HG02884 (cell line): ENCODE data around the gene TRMT11.
"Not testable (repeated sequence)": the region's sequence is repeated elsewhere in the genome, so short reads cannot be mapped to it uniquely, and the experiment has no call there.

ENCODE experiments used
- ATAC-seq: cut with Tn5 transposase; IDR thresholded peaks from one replicate; pipeline ENCODE4 v1.9.1; 2021; ENCODE audit warnings: mild to moderate bottlenecking, moderate library complexity; ENCODE audit not compliant: unreplicated experiment

The TRMT11 gene

DNA sequence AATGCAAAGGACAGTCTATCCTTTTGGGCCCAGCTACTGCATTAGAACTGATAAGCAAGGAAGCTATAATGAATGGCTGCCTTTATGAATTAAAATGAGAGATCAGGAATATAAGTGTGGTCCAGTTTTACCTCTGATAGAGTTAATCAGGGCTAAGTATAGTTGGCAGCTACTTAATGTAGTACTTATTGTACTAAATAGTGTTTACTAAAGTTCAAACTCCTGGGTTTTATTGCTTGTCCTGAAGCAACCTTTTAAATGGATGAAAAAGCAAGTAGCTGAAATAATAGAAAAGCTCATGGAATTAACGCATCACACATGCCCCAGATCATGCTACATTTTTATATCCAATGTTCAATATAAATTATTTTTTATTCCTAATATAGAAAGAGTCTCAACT, 5.3 kb downstream of the TRMT11 start:
- ATAC-seq: no peak

DNA sequence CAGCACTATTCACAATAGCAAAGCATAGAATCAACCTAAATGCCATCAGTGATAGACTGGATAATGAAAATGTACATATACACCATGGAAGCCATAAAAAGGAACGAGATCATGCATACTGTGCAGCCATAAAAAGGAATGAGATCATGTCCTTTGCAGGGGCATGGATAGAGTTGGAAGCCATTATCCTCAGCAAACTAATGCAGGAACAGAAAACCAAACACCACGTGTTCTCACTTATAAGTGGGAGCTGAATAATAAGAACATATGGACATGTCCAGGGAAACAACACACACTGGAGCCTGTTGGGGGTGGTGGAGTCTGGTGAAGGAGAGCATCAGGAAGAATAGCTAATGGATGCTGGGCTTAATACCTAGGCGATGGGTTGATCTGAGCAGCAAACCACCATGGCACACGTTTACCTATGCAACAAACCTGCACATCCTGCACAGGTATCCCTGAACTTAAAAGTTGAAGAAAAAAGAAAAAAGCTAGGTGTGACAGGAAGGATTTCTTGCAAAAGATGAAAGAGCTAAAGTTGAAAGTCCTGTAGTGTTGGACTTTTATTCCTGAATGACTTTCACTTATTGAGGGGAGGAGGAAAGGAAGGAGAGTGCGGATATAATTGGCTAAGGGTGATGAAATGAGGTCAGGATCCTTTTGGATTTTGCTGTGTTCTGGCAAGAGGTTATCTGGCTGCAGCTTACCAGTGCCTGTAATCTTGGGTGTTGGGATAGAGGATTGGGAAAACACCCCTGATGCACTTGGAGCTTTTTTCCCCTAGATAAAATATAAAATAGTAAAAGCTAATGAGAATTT, 8.5 kb downstream of the TRMT11 start:
- ATAC-seq: no peak

DNA sequence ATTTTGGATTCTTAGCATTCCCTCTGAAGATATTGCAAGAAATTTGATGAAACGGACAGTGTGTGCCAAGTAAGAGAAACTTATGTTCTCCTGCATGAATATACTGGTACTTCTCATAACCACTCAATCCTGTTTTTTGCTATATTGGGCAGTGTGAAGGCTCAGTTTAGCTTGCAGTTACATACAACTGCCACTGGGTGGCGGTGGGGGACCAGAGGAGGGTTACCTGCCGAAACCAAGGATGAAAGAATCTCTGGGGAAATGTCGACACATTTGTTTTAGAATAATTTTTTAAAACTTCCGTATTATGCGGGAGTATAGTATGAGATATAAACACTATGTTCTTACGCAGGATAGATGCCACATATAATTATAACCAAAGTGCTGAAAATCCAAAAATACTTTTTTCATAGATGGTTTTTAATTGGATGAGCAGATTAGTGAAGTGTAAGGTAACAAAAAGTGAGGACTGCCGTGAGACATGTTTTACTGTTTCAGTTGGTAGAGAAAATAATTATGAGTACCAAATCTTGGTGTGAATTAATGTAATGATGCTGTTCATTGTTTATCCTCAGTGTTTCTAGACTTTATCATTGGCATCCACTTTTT, 9.7 kb downstream of the TRMT11 start:
- ATAC-seq: peak; percentile 94

DNA sequence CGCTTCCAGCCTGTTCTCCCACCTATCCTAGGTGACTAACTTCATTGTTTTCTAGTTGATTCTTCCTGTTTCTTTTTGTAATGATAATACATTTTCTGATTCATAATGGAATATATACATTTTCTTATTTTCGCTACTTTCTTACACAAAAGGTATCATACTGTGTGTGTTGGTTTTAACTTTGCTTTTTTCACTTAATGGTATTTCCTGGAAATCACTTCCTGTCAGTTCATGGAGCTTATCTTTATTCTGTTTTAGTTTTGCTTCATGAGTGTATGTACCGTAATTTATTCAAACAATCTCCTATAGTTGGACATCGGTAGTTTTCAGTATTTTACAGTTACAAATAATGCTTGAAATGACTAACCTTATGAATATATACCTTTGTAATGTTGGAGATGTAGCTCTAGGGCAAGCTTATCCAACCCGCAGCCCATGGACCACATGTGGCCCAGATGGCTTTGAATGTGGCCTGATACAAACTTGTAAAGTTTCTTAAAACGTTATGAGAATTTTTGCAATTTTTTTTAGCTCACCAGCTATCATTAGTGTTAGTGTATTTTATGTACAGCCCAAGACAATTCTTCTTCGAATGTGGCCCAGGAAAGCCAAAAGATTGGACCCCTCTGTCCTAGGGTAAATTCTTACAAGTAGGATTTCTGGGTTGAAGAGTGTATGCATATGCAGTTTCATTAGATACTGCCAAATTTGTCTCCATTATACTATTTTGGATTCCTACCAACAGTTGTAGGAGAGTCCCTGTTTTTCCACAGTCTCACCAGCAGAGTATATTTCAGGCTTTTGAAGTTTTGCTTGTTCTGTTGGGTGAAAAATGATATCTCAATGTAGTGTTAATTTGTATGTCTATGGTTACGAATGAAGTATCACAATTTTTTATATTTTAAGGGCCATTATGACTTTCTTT, 16.7 kb downstream of the TRMT11 start:
- no peak for ATAC-seq

DNA sequence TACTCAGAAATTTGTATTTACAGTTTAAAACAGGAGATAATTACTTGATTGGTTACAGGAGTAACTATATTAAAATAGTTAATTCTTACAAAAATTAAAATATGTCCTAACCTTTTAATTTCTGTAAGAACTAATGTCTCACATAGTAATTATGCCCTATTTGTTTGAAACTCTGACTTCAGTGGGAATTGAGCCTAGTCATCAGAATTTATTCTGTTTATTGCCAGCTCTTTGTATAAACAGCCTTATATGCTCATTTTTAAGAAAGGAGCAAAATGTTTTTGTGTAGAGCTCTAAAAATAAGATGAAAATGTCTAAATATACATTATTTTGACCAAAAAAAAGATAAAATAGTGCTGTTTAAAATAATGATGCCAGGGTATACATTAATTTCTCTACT, 21.5 kb downstream of the TRMT11 start:
- ATAC-seq: no peak

DNA sequence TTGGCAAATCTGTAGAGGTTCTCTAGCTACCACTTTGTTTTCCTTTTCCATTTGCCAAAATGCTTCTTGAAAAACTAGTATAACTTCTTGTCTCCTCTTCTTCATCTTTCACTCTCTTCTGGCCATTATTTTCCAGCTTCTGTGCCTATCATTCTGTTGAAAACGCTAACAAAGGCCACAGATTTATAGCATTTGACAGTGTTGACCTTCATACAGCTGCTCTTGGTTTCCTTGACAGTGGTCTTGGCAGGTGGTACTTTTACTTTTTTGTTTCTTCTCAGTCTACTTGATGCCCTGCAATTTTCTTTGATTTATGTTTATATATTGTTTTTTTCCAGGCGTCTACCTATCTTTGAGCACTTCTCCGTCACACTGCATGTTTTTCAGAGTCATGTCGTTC, 23.7 kb downstream of the TRMT11 start:
- ATAC-seq: no peak

DNA sequence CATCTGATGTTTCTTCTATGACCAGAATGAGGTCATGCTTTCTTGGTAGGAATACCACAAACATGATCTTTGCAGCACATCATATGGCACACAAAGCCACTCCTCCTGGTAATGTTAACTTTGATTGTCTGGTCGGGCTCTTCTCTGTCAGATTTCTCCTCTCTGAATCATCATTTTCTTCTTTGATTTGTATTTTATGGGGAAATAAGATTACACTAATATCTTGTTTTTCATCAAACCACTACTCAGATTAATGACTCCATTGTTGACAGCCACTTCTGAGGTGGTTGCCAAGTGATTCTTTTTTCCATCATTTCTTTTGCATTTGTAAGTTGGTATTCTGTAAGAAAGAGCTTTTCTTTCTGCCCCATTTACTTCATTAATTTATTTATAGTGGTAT, 29.5 kb downstream of the TRMT11 start:
- ATAC-seq: no peak

DNA sequence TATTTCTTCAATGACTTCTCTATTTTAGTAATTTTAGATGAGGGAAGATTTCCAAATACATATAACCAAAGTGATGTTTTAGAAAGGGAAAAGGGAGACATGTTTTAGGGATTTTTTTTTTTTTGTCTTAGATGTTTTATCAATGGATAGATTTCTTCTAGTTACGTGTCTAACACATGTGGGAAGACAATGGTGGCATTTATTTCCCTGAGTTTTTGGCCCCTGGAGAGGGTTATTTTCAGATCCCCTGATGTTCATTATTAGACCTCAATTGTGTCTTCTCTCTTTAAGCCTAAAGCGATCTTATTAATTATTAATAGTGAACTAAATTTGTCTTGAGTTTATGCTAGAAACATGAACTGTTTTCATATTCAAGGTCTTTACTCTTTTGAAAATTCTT, 30.3 kb downstream of the TRMT11 start:
- no peak for ATAC-seq

DNA sequence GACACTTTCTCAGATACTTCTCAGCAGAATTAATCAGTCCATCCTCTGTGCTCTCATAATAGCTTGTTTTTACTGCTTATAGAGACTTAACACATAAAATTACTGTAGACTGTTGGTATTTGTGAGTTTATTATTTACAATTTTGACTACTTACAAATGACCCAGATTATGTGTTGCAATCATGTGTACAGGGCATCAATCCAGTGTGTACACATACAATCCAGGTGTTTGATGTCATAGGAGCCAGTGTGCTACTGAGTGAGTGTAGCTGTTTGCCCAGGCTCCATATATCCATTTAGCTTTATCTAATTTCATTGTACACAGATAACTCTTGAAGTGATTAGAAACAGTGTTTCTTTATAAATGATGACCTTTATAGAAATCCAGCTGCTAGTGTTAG, 31.3 kb downstream of the TRMT11 start:
- no peak for ATAC-seq

DNA sequence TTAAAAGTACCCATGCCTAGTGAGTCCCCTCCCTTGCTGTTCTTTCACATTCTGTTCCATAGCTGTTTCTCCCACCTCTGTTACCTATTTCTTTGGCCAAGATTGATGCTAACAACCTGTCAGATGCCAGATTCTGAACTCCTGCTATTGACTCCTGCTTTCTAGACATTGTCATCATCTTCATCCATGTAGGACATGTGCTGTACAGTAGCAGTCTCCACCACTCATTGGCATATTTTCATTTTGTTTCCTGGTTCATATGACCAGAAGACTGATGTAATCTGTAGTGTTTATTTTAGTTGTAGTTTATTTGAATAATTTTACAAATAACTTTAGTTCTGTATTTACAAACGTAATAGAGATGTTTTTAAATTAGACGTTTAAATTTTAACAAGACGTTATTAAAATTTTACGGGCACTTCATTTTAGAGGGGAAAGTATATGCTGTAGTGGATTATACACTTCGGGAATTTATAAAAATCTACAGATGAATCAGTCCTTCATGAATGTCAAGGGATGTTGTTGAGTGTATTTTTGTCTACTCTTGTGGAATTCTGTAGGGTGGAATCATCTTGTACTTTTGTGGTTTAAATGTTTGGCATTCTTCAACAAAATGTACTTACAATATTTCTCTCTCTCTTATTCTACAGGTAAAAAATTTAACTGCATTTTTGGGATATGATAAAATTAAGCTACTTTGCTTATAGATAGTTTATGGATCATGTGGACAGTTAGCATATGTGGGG, 34.1 kb downstream of the TRMT11 start:
- no peak for ATAC-seq

DNA sequence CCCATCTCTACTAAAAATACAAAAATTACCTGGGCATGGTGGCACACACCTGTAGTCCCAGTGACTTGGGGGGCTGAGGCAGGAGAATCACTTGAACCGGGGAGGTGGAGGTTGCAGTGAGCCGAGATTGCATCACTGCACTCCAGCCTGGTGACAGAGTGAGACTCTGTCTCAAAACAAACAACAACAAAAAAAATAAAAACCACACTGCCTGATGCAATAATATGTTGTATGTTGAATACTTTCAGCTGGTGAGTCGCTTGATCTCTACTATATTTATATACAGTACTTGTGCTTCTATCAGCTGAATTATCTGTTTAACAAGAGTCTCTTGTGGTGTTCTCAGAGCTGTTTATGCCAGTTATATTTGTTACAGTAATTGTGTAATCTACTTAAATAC, 37.1 kb downstream of the TRMT11 start:
- ATAC-seq: not testable (repeated sequence)

DNA sequence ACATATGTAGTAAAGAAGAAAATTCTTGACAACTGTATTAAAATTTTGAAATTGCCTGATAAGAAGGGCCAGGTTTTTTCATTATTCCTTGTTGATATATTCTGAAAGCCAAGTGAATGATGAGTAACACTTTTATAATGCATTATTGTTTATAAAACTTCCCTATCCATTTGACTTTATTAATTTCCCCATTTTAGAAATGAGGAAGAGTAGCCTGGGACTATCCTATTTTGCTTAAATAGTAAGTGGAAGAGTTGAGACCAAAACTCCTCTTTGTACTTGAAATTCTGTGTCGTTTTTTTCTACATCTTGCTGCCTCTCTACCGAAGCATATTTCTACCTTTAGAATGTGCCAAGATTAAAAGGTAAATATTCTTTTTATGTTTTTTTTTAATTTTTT, 39.7 kb downstream of the TRMT11 start:
- ATAC-seq: no peak

DNA sequence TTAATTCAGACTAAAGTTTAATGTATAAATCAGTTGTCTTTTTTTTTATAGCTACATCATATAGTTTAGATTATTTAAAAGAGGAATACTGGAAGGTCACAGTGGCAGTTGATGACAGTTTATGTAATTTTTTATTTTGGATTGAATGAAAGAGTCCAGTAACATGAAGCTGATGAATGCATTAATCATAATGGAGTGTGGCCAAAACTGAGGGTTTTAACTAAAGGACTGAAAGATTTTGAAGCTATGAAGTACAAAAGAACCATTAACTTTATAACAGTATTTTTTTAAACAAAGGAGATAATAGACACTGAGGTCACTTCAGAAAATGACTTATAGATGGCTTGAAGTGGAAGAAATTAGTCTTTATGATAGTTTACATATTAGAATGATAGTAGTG, 41.3 kb downstream of the TRMT11 start:
- ATAC-seq: no peak

DNA sequence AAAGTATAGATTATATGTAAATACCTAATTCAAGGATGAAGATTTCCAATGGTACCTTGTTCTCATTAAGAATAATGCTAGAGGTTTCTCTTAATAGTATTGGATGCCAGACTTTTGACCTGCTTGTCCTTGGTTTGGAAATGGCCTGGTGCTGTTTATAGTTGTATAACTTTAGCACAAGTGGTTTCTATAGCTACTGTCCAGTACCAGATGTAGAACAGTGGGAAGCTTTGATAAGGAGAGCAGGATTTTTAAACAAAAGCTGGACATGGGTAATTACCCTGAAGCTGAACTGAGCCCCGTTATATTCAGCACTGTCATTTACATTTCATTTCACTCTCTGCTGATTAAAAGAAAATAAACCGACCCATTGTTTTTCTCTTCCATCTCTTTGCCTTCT, 43.7 kb downstream of the TRMT11 start:
- no peak for ATAC-seq

DNA sequence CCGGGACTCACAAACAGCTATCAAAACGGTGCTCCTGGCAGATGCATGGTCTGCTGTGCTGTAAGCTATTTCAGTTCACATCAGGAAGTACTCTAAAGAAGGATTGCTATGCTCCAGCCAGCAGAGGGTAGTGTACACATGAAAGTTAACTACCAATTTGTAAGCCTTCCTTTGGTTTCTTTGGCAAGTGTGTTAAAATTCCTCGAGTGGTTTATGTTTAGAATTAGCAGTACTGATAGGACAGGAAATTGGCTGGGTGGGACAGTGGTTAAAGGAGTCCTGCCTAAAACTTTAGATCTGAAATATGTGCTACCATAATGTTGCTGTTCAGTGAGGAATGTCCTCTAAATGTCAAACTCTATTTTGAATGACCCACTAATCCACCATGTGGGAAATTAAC, 47.4 kb downstream of the TRMT11 start:
- ATAC-seq: peak; percentile 78

DNA sequence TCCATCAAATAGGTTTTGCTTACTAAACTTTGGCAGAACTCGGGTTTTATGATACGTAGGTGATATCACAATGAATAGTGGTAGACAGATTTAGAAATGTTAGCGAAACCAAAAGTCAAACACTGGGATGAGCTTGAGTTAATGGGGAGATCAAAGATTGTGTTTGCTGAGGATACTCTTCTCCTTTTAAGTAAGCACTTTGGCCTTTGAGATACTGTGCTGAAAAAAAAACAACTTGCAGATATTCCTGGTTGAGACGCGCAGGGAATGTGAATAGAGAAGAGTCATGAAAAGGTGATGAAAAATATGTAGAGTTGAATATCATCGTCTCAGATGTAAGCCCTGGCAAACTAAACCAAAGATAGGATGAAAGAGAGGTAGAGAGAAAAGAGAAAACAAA, 48.3 kb downstream of the TRMT11 start:
- no peak for ATAC-seq

DNA sequence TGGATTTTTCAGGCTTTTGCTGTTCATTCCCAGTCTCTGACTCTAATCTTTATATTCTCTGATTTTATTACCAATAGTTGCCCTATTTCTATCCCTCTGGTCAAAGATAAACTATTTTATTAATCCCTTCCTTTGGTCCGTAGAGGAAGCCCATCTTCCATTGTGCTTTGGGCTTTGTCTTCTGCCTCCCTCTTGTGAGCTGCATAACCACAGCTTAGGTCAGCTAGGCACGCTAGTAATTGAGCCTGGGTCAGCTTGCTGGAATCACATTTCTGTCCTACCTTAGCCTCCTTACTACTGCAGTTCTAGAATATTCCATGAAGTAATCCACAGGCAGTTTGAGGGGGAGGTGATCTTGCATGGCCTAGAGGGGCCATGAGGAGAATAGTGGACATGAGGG, 49.4 kb downstream of the TRMT11 start:
- no peak for ATAC-seq

DNA sequence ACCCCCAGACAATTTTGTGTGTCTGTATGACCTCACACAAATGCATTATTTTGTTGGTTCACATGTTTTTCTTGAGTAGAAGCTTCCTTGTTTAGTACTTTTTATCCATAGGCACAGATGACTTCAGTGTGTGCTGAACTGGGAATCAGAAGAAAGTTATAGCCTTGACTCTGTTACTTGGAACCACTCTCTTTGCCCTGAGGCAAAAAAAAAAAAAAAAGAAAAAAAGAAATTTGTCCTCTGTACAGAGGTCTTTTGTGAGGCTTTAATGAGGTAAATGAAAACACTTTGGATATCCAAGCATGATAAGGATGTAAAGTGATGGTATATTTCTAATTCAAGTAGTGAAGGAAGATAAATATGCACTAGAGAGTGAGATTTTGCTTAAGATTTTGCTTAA, 51.9 kb downstream of the TRMT11 start:
- ATAC-seq: no peak

DNA sequence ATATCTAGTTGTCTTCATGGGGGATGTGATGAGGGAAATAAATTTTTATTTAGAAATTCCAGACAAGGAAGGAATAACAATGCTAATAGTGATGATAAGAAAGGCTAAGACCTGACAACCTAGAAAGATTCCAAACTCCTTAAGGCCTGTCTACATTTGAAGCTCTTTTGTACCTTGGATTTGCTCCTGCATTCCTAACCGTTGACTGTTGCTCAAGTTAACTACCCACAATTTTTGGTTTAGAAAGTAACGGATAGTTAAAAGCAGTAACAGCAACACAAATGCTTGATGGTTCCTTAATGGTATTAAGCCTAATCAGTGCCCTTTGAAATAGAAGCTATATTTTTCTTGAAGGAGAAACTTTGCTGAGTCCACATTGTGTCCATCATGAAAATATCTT, 52.9 kb downstream of the TRMT11 start:
- no peak for ATAC-seq

DNA sequence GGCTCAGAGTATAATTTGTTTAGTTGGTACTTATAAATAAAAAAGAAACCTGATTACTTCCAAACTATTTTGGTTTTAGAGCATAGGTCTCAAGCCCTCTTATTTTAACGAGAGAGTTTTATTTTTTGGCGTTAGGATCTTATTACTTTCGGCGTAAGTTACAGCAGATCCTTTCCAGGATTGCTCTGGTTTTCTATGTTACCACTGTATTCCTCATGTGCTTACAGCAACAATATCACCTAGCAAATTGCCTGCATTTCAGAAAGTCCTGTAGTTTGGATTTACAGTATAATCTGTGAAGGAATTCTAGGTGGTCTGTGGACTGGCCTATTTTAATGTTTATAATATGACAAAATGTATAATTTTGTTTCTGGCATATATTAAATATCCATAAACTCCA, 54.1 kb downstream of the TRMT11 start:
- no peak for ATAC-seq

DNA sequence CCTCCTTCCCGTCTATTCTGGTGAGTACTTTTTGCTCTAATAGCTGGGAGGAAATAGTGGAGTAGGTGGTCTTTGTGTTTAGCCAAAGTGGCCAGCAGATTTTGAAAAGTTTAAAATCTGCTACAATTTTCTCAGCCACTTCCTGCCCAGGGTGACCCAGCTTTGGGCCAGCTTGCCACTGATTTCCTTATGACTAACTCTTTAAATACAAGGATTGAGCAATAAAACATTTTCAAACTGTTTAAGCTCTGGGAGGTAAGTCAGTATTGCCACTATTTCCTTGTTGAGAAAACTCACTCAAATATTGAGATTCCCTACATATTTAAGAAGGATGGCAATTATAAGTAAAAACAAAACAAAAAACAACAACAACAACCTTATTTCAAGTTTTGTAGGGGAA, 54.5 kb downstream of the TRMT11 start:
- ATAC-seq: no peak
